Spinal cord (tissue), 10 donors: Measurements from ENCODE around the gene EFNB3. TPM values are rescaled to one million over a fixed set of nuclear protein-coding genes. Genes with fewer than 3 reads are reported as not detected.
A peak's percentile ranks its signal among the peaks of the same experiment; 100 is the strongest.

Experiments used
- DNase-seq, 6 donors: peaks; one replicate each; pipeline versions ENCODE4 v3.0.0 to v3.0.0-alpha.2; 2013 to 2015; ENCODE audit warnings: low spot score in 6 of 6, low read depth in 4 of 6
- H3K27ac ChIP-seq: one replicate; pipeline ENCODE4 v1.5.1; 2013; ENCODE audit warnings: low read depth, low read length, control low read depth
- H3K27me3 ChIP-seq: one replicate; pipeline ENCODE4 v1.6.1; 2013; ENCODE audit warnings: low read length; ENCODE audit not compliant: control insufficient read depth, insufficient read depth
- H3K36me3 ChIP-seq: one replicate; pipeline ENCODE4 v1.6.1; 2013; ENCODE audit warnings: low read length; ENCODE audit not compliant: control insufficient read depth, insufficient read depth
- H3K4me1 ChIP-seq: one replicate; pipeline ENCODE4 v1.6.1; 2013; ENCODE audit warnings: low read length; ENCODE audit not compliant: control insufficient read depth, insufficient read depth
- H3K4me3 ChIP-seq: one replicate; pipeline ENCODE4 v1.5.1; 2013; ENCODE audit warnings: low read depth, low read length, control low read depth
- H3K9me3 ChIP-seq: one replicate; pipeline ENCODE4 v1.6.1; 2013; ENCODE audit warnings: low read length; ENCODE audit not compliant: control insufficient read depth, insufficient read depth
- WGBS: methylation state at CpG from one replicate; pipeline ENCODE4 v1.1.5; 2013; ENCODE audit warnings: missing lambda C conversion rate; ENCODE audit not compliant: insufficient coverage; 5-methylcytosine and 5-hydroxymethylcytosine counted together
- polyA plus RNA-seq, 2 donors: library from polyadenylated mRNA; unstranded; fragments of 120-200 nt; gene quantifications; one replicate each; pipeline ENCODE4 v1.2.1, GENCODE V29; 2013; ENCODE audit not compliant: insufficient read length in 2 of 2
- total RNA-seq, 2 donors: library from RNA; depleted of rRNA in 1 of 2; stranded (reverse); fragments of 120-200 nt in 1 of 2; fragments of >200 nt in 1 of 2; gene quantifications; one replicate each; pipeline versions ENCODE4 v1.2.3 to v1.2.4, GENCODE V29; 2013 to 2014
- donor health status: healthy.

The EFNB3 gene
- total and polyA plus RNA-seq, 4 donors = 18.7 to 243 (median 123) TPM

GRCh38 chr17:7707858-7708750 lies 3.1 kb downstream of the EFNB3 start:
- Histone ChIP-seq H3K4me3 (peak overlapping the region; percentile 7), H3K9me3 (no peaks in the 10 kb centered on the region), H3K27ac (no peak overlapping the region), H3K36me3 (peaks cover 27% of the 10 kb centered on the region), H3K4me1 (peaks cover 72% of the 10 kb centered on the region), H3K27me3 (peaks cover 3% of the 10 kb centered on the region)
- WGBS = 87% methylated on average over 13 of the region's 22 CpGs
- DNase-seq = no peak

- Histone ChIP-seq H3K4me1 (peaks cover 72% of the 10 kb centered on the region), H3K36me3 (peaks cover 25% of the 10 kb centered on the region), H3K27me3 (peaks cover 3% of the 10 kb centered on the region), H3K9me3 (no peaks in the 10 kb centered on the region), H3K27ac (no peak overlapping the region), H3K4me3 (no peak overlapping the region)
- DNase-seq = no peak
- 71% methylated on average over 1 of the region's 11 CpGs for WGBS
Measured at GRCh38 chr17:7709031-7709430, 4.0 kb downstream of the EFNB3 start.

DNA sequence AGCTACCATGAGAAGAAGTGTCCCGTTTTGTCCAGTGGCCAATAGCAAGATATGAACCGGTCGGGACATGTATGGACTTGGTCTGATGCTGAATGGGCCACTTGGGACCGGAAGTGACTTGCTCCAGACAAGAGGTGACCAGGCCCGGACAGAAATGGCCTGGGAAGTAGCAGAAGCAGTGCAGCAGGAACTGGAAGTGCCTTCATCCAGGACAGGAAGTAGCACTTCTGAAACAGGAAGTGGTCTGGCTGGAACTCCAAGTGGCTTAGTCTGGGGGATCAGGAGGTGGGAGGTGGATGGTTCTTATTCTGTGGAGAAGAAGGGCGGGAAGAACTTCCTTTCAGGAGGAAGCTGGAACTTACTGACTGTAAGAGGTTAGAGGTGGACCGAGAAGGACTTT lies 5.3 kb downstream of the EFNB3 start:
- peak in 1 of 6 donors; percentile 1 for DNase-seq
- WGBS = 79% methylated on average over 6 of the region's 7 CpGs
- Histone ChIP-seq H3K4me1 (peaks cover 73% of the 10 kb centered on the region), H3K27ac (no peak overlapping the region), H3K36me3 (peaks cover 25% of the 10 kb centered on the region), H3K27me3 (no peaks in the 10 kb centered on the region), H3K4me3 (no peak overlapping the region), H3K9me3 (no peaks in the 10 kb centered on the region)

DNA sequence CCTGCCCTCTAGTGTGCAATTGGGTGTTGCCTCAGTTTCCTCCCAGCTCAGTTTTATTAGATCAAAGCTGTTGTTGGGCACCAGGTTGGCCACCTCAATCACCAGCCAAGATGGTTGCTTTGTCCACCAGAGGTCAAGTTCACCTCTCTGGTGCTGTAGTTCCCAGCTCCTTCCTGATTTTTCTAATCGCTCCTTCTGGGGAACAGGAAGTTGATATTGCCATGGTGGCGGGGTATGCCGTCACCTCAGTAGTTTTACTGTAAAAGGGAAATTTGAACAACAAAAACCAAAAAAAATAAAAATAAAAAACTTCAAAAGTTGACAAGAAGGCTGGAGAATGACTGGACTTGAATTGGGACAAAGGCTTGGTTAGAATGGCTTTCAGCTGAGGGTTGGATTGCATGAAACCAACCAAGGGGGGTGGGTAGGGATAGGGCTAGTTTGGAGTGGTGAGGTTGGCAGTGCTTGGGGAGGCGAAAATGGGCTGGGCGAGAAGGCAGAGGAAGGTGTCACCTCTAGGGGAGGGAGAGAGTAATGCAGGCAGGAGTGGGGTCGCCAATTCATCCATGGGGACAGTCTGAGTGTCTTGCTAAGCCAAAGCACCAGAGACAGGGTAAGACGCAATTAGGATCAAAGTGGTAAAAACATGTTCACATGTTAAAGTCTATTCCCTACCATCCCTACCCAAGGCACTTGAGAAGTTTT lies 6.2 kb downstream of the EFNB3 start:
- H3K4me1 ChIP-seq = peaks cover 73% of the 10 kb centered on the region
- WGBS = 66% methylated on average over 3 of the region's 7 CpGs
- no peak overlapping the region for H3K27ac ChIP-seq
- peaks cover 25% of the 10 kb centered on the region for H3K36me3 ChIP-seq
- H3K4me3 ChIP-seq = no peak overlapping the region
- no peaks in the 10 kb centered on the region for H3K9me3 ChIP-seq
- no peaks in the 10 kb centered on the region for H3K27me3 ChIP-seq
- DNase-seq = peak in 1 of 6 donors; percentile 15

DNA sequence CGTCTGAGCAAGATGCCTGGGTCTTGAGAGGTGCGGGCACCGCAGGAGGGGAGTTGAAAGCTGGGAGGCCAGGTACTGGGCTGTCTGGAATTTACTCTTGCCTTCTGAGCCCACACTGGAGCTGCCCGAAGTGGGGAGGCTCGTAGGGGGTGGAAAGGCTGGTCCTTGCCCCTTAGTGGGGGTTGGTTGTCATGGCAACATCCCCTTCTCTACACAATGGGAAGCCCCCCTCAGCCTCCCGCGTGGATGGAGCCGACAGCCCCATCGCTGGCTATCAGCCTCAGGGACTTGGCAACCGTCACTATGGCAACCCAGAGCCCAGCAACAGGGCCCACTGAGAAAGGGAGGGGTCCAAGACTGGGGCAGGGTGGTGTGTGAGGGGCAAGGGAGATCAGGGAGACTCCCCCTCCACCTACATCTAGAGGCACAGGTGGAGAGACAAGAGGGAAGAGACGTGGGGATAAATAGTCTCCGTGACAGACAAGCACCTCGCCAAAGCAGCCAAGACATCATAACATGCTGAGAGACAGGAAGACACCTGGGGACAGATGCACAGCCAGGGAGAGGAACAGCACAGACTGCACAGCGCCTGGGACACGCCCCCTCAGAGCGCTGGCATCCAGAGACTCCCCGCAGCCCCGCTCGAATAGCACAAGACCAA lies 7.2 kb downstream of the EFNB3 start:
- Histone ChIP-seq H3K4me3 (no peak overlapping the region), H3K27me3 (no peaks in the 10 kb centered on the region), H3K36me3 (peaks cover 25% of the 10 kb centered on the region), H3K9me3 (no peaks in the 10 kb centered on the region), H3K4me1 (peaks cover 75% of the 10 kb centered on the region), H3K27ac (no peak overlapping the region)
- peak in 3 of 6 donors; percentile 51 to 95 (median 90) for DNase-seq
- 3% methylated on average over 6 of the region's 19 CpGs for WGBS

- H3K27ac ChIP-seq = no peak overlapping the region
- H3K9me3 ChIP-seq = no peaks in the 10 kb centered on the region
- DNase-seq = no peak
- H3K4me3 ChIP-seq = no peak overlapping the region
- 22% methylated on average over 7 of the region's 9 CpGs for WGBS
- H3K36me3 ChIP-seq = peaks cover 15% of the 10 kb centered on the region
- H3K27me3 ChIP-seq = no peaks in the 10 kb centered on the region
- H3K4me1 ChIP-seq = peaks cover 75% of the 10 kb centered on the region
Measured at GRCh38 chr17:7713782-7714181, 8.8 kb downstream of the EFNB3 start.

GRCh38 chr17:7714721-7715594 lies 10.0 kb downstream of the EFNB3 start:
- H3K4me1 ChIP-seq = peaks cover 79% of the 10 kb centered on the region
- peaks cover 3% of the 10 kb centered on the region for H3K36me3 ChIP-seq
- no peak overlapping the region for H3K4me3 ChIP-seq
- peak in 1 of 6 donors; percentile 60 for DNase-seq
- 52% methylated on average over 6 of the region's 10 CpGs for WGBS
- no peaks in the 10 kb centered on the region for H3K9me3 ChIP-seq
- no peak overlapping the region for H3K27ac ChIP-seq
- H3K27me3 ChIP-seq = no peaks in the 10 kb centered on the region

DNA sequence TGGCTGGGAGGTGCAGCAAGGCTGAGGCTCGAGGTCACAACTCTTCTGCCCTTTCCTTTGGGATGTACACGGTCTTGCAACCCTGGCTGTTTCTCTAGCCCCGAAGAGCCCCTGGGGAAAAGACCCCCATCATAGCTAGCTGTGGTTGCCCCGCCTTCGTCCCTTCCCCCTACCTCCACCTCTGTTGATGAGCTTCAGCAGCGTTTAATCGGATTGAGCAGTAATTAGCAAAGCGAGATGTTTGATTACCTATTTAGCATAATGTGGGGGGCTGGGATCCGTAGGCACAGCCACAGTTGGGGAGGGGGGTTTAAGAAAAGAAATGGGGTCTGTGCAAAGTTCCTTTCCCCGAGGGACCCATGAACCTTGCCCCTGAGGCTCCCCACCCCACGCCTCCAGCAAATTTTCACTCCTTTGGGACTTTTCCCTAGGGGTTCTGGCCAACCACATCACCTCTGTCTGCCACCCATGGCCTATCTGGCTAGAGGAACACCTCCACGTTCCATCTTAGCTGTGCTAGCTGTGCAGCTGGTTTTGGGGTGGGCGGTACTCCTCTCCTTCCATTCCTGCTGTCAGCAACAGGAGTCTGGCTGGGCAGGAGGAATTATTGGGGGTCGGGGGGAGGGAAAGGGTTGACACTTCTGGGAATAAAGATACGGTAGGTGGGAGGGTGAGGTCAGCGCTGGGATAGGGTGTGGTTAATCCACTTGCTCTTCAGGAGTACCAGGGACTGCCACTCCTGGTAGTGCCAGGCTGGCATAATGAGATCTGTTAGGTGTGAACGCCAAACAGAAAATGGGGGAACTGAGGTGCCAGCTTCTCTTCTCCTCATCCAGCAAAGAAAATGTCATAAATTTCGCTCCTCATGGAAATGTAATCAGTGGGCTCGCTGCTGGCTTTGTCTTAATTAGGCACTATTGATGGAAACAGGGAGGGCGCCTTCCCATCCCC lies 11.2 kb downstream of the EFNB3 start:
- Histone ChIP-seq H3K9me3 (no peaks in the 10 kb centered on the region), H3K4me3 (peak overlapping the region; percentile 76), H3K4me1 (peaks cover 81% of the 10 kb centered on the region), H3K36me3 (no peaks in the 10 kb centered on the region), H3K27ac (peak overlapping the region; percentile 65), H3K27me3 (no peaks in the 10 kb centered on the region)
- 20% methylated on average over 10 of the region's 20 CpGs for WGBS
- peak in 1 of 6 donors; percentile 86 for DNase-seq
